H9 (cell line): Measurements from ENCODE around the gene TXNDC9. TPM values are rescaled to one million over a fixed set of nuclear protein-coding genes. Genes with fewer than 3 reads are reported as not detected.
A peak's percentile ranks its signal among the peaks of the same experiment; 100 is the strongest.

Experiments
- DNase-seq: peaks from one replicate; pipeline ENCODE4 v3.0.0-alpha.2; 2017
- H2AFZ ChIP-seq: one replicate; pipeline ENCODE4 v1.6.1; 2013; ENCODE audit warnings: mild to moderate bottlenecking, low read length, control low read depth, moderate library complexity
- H2AK5ac ChIP-seq: 2 replicates; pipeline ENCODE4 v1.6.1; 2013; ENCODE audit warnings: low read length, control low read depth, mixed read lengths; ENCODE audit not compliant: insufficient read length
- H2BK120ac ChIP-seq: one replicate; pipeline ENCODE4 v1.6.1; 2013; ENCODE audit warnings: low read depth, mild to moderate bottlenecking, low read length, control low read depth, inconsistent platforms; ENCODE audit not compliant: poor library complexity, severe bottlenecking
- H2BK12ac ChIP-seq: 2 replicates; pipeline ENCODE4 v1.6.1; 2013; ENCODE audit warnings: low read length, control low read depth, mixed read lengths, low read depth; ENCODE audit not compliant: insufficient read length
- H2BK15ac ChIP-seq: 2 replicates; pipeline ENCODE4 v1.6.1; 2013; ENCODE audit warnings: low read depth, low read length, control low read depth
- H2BK20ac ChIP-seq: one replicate; pipeline ENCODE4 v1.6.1; 2013; ENCODE audit warnings: low read depth, mild to moderate bottlenecking, low read length, control low read depth, inconsistent platforms; ENCODE audit not compliant: poor library complexity, severe bottlenecking
- H2BK5ac ChIP-seq: 2 replicates; pipeline ENCODE4 v1.6.1; 2013; ENCODE audit warnings: low read length, control low read depth, mixed read lengths; ENCODE audit not compliant: insufficient read length
- H3K14ac ChIP-seq: 2 replicates; pipeline ENCODE4 v1.6.1; 2013; ENCODE audit warnings: low read length, control low read depth; ENCODE audit not compliant: insufficient read depth
- H3K18ac ChIP-seq: 2 replicates; pipeline ENCODE4 v1.6.1; 2013; ENCODE audit warnings: low read depth, mild to moderate bottlenecking, mixed read lengths, low read length, control low read depth; ENCODE audit not compliant: insufficient read length
- H3K23ac ChIP-seq: 2 replicates; pipeline ENCODE4 v1.6.1; 2013; ENCODE audit warnings: low read length, control low read depth, mixed read lengths, low read depth; ENCODE audit not compliant: insufficient read length
- H3K23me2 ChIP-seq: 2 replicates; pipeline ENCODE4 v1.6.1; 2013; ENCODE audit warnings: low read depth, mild to moderate bottlenecking, mixed read lengths, low read length, control low read depth; ENCODE audit not compliant: insufficient read length, poor library complexity, severe bottlenecking
- H3K27ac ChIP-seq: 2 replicates; pipeline ENCODE4 v1.5.1; 2013; ENCODE audit warnings: low read length, control low read depth, mixed read lengths, low read depth; ENCODE audit not compliant: insufficient read length
- H3K27me3 ChIP-seq: 2 replicates; pipeline ENCODE4 v1.6.1; 2013; ENCODE audit warnings: low read length, control low read depth, inconsistent platforms; ENCODE audit not compliant: insufficient read depth
- H3K4ac ChIP-seq: 2 replicates; pipeline ENCODE4 v1.6.1; 2013; ENCODE audit warnings: low read depth, mild to moderate bottlenecking, control low read depth, inconsistent platforms, low read length, moderate library complexity
- H3K4me1 ChIP-seq: 2 replicates; pipeline ENCODE4 v1.6.1; 2013; ENCODE audit warnings: low read length, control low read depth, inconsistent platforms; ENCODE audit not compliant: insufficient read depth
- H3K4me2 ChIP-seq: 2 replicates; pipeline ENCODE4 v1.6.1; 2013; ENCODE audit warnings: low read length, control low read depth, mixed read lengths; ENCODE audit not compliant: insufficient read length, insufficient read depth
- H3K56ac ChIP-seq: 2 replicates; pipeline ENCODE4 v1.6.1; 2013; ENCODE audit warnings: low read depth, mild to moderate bottlenecking, mixed read lengths, low read length, control low read depth; ENCODE audit not compliant: insufficient read length
- H3K79me1 ChIP-seq: 2 replicates; pipeline ENCODE4 v1.6.1; 2013; ENCODE audit warnings: low read depth, mild to moderate bottlenecking, moderate library complexity, low read length, control low read depth, inconsistent platforms; ENCODE audit not compliant: insufficient read depth, poor library complexity, severe bottlenecking
- H3K79me2 ChIP-seq: 2 replicates; pipeline ENCODE4 v1.6.1; 2013; ENCODE audit warnings: low read length, control low read depth, inconsistent platforms; ENCODE audit not compliant: insufficient read depth
- H3K9ac ChIP-seq: 2 replicates; pipeline ENCODE4 v1.6.1; 2013; ENCODE audit warnings: low read length, control low read depth, mixed read lengths; ENCODE audit not compliant: insufficient read length; ENCODE audit errors: extremely low read depth
- H3K9me3 ChIP-seq: one replicate; pipeline ENCODE4 v1.6.1; 2013; ENCODE audit warnings: low read depth, low read length, inconsistent platforms; ENCODE audit not compliant: control insufficient read depth
- H3T11ph ChIP-seq: one replicate; pipeline ENCODE4 v1.6.1; 2013; ENCODE audit warnings: mild to moderate bottlenecking, low read length, control low read depth, inconsistent platforms
- H4K20me1 ChIP-seq: one replicate; pipeline ENCODE4 v1.6.1; 2013; ENCODE audit not compliant: control insufficient read depth, insufficient read length, insufficient read depth
- H4K5ac ChIP-seq: 2 replicates; pipeline ENCODE4 v1.6.1; 2013; ENCODE audit warnings: low read depth, mild to moderate bottlenecking, mixed read lengths, low read length, control low read depth; ENCODE audit not compliant: insufficient read length
- H4K8ac ChIP-seq: replicated peaks from 2 replicates; pipeline ENCODE4 v1.6.1; 2013; ENCODE audit warnings: low read length, control low read depth, mixed read lengths, low read depth; ENCODE audit not compliant: insufficient read length
- H4K91ac ChIP-seq: 2 replicates; pipeline ENCODE4 v1.6.1; 2013; ENCODE audit warnings: low read depth, mild to moderate bottlenecking, moderate library complexity, mixed read lengths, low read length, control low read depth; ENCODE audit not compliant: insufficient read length
- H3K27ac Mint-ChIP-seq, 3 experiments: 2 replicates in 2 of 3; 3 replicates in 1 of 3; pipeline ENCODE4 v1.8.0; 2020 to 2021; ENCODE audit warnings: mixed read lengths in 3 of 3, mild to moderate bottlenecking in 1 of 3, moderate library complexity in 1 of 3
- H3K27me3 Mint-ChIP-seq: 2 replicates; pipeline ENCODE4 v1.8.0; 2021; ENCODE audit warnings: low read depth, mild to moderate bottlenecking, moderate library complexity, mixed read lengths
- H3K36me3 Mint-ChIP-seq, 3 experiments: 2 replicates in 2 of 3; 3 replicates in 1 of 3; pipeline ENCODE4 v1.8.0; 2020 to 2021; ENCODE audit warnings: low read depth in 3 of 3, mixed read lengths in 3 of 3; ENCODE audit not compliant: insufficient read depth in 1 of 3
- H3K4me1 Mint-ChIP-seq, 2 experiments: 2 replicates each; pipeline ENCODE4 v1.8.0; 2020; ENCODE audit warnings: mixed read lengths in 2 of 2
- H3K4me3 Mint-ChIP-seq, 2 experiments: 2 replicates in 1 of 2; 3 replicates in 1 of 2; pipeline ENCODE4 v1.8.0; 2020 to 2021; ENCODE audit warnings: mild to moderate bottlenecking in 2 of 2, mixed read lengths in 2 of 2, moderate library complexity in 1 of 2
- H3K9me3 Mint-ChIP-seq, 2 experiments: 2 replicates in 1 of 2; 3 replicates in 1 of 2; pipeline ENCODE4 v1.8.0; 2020; ENCODE audit warnings: mild to moderate bottlenecking in 2 of 2, mixed read lengths in 2 of 2, moderate library complexity in 1 of 2
- WGBS: extraction: QIAGEN DNeasy Blood & Tissue Kit; methylation state at CpG from one replicate; pipeline ENCODE4 v1.1.7; 2013; ENCODE audit warnings: missing lambda C conversion rate, low lambda C conversion rate, mixed read lengths; ENCODE audit not compliant: insufficient read length; ENCODE audit errors: extremely low coverage; 5-methylcytosine and 5-hydroxymethylcytosine counted together
- total RNA-seq: library from RNA; stranded (reverse); gene quantifications from 2 replicates; pipeline ENCODE4 v1.2.1, GENCODE V29; 2021
- TF ChIP-seq, protein P1 (sequence below): fragments of 200-600 bp; sonication (generic); conservative IDR thresholded peaks from 3 replicates; pipeline ENCODE4 v1.8.0; 2021; ENCODE audit warnings: antibody characterized with exemption, mild to moderate bottlenecking

The TXNDC9 gene
- total RNA-seq, 1 experiment from 2014 or later: 37.7 TPM

DNA sequence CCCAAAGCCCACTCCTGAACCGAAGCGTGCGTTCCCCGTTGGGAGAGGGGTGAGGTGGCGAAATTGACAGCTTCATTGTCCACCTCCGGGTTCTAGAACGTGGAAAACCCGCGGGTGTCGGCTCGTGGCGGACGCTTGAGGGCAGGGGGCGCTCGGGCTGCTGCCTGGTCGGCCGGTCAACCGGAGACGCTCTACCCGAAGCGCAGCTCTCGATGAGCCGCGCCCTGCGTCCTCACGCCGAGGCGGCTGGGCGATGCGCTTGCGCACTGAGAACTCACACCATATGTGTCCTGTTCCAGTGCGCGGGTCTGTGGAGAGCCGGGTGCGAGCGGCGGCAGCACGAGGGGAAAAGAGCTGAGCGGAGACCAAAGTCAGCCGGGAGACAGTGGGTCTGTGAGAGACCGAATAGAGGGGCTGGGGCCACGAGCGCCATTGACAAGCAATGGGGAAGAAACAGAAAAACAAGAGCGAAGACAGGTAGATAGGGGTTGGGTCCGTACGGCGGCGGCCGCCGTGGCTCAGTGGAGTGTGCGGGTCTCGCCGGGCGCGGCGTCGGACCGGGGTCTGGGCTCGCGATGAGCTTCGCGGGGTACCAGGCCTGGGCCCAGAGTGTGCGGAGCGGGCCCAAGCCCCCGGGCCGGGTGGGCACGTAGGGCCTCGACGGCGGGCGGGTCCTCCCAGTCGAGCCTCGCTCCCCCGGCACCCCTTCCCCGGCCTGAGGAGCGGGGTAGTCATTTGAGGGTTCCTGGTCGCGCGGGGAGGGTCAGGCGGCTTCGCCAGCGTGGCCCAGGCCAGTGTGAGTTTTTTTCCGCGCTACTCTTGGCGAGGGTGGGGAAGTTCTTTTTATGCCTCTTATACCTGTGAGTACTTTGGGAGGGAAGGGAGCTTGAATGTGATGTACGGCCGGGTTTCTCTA, 1.2 kb upstream of the TXNDC9 start, which contains the start of gene EIF5B:
EIF5B (plus strand) TSS at position 277 of the 916 bp plus-strand sequence; CDS start at position 443, 166 bp downstream.
- H3K27me3 ChIP-seq: no peaks in the 10 kb centered on the region
- H2BK120ac ChIP-seq: no peak within 1 kb of the TSS
- peaks cover 52% of the 10 kb centered on the region for H3K79me2 ChIP-seq
- peaks cover 8% of the 10 kb centered on the region in 3 experiments; a peak in 6 of 7 replicates for H3K36me3 Mint-ChIP-seq
- no peak within 1 kb of the TSS for H3T11ph ChIP-seq
- no CpG with 5 or more reads among the region's 87 CpGs for WGBS
- peaks cover 11 to 12% of the 10 kb centered on the region in 2 experiments for H3K4me1 Mint-ChIP-seq
- H3K9ac ChIP-seq: peak within 1 kb of the TSS; percentile 87
- H4K5ac ChIP-seq: no peak within 1 kb of the TSS
- peaks cover 17% of the 10 kb centered on the region for H3K23me2 ChIP-seq
- no peak within 1 kb of the TSS for H3K4ac ChIP-seq
- no peak within 1 kb of the TSS for H2BK20ac ChIP-seq
- H4K91ac ChIP-seq: no peak within 1 kb of the TSS
- H2AFZ ChIP-seq: peak within 1 kb of the TSS; percentile 48
- no peaks in the 10 kb centered on the region for H3K79me1 ChIP-seq
- H3K14ac ChIP-seq: no peak within 1 kb of the TSS
- no peak within 1 kb of the TSS for H4K8ac ChIP-seq
- peak within 1 kb of the TSS; percentile 81 for H3K4me2 ChIP-seq
- no peak within 1 kb of the TSS for H2AK5ac ChIP-seq
- no peak within 1 kb of the TSS for H3K27ac ChIP-seq
- H3K27me3 Mint-ChIP-seq: no peaks in the 10 kb centered on the region
- H2BK12ac ChIP-seq: no peak within 1 kb of the TSS
- H3K56ac ChIP-seq: no peak within 1 kb of the TSS
- no peaks in the 10 kb centered on the region for H4K20me1 ChIP-seq
- no peaks in the 10 kb centered on the region for H3K4me1 ChIP-seq
- no peak within 1 kb of the TSS for H3K4me3 Mint-ChIP-seq
- H2BK15ac ChIP-seq: no peak within 1 kb of the TSS
- TF ChIP-seq, protein P1, sequence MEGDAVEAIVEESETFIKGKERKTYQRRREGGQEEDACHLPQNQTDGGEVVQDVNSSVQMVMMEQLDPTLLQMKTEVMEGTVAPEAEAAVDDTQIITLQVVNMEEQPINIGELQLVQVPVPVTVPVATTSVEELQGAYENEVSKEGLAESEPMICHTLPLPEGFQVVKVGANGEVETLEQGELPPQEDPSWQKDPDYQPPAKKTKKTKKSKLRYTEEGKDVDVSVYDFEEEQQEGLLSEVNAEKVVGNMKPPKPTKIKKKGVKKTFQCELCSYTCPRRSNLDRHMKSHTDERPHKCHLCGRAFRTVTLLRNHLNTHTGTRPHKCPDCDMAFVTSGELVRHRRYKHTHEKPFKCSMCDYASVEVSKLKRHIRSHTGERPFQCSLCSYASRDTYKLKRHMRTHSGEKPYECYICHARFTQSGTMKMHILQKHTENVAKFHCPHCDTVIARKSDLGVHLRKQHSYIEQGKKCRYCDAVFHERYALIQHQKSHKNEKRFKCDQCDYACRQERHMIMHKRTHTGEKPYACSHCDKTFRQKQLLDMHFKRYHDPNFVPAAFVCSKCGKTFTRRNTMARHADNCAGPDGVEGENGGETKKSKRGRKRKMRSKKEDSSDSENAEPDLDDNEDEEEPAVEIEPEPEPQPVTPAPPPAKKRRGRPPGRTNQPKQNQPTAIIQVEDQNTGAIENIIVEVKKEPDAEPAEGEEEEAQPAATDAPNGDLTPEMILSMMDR: peak; percentile 79
- no peaks in the 10 kb centered on the region for H3K9me3 Mint-ChIP-seq
- H3K27ac Mint-ChIP-seq: no peak within 1 kb of the TSS
- no peak within 1 kb of the TSS for H2BK5ac ChIP-seq
- no peak within 1 kb of the TSS for H3K23ac ChIP-seq
- DNase-seq: peak; percentile 95
- H3K9me3 ChIP-seq: no peaks in the 10 kb centered on the region
- no peak within 1 kb of the TSS for H3K18ac ChIP-seq
